ENCODE measurements around the gene MOK.

MOK gene

GRCh38 chr14:102226356-102227125 is 78.4 kb downstream of the MOK start:
- DNase-seq (ENCODE audit: extremely low read depth in 1 of 2, low read depth in 1 of 2): no peak

- no peak for DNase-seq (ENCODE audit: extremely low read depth in 1 of 2, low read depth in 1 of 2)
These were observed 79.0 kb downstream of the MOK start for GRCh38 chr14:102225936-102226335.

GRCh38 chr14:102225386-102225785 is 79.6 kb downstream of the MOK start:
- no peak for DNase-seq (ENCODE audit: extremely low read depth in 1 of 2, low read depth in 1 of 2)

GRCh38 chr14:102223682-102224081 is 81.3 kb downstream of the MOK start:
- DNase-seq (ENCODE audit: extremely low read depth in 1 of 2, low read depth in 1 of 2): no peak

- no peak for DNase-seq (ENCODE audit: extremely low read depth in 1 of 2, low read depth in 1 of 2)
These were observed 82.2 kb downstream of the MOK start for GRCh38 chr14:102222751-102223150.

- no peak for DNase-seq (ENCODE audit: extremely low read depth in 1 of 2, low read depth in 1 of 2)
These were observed 82.9 kb downstream of the MOK start for GRCh38 chr14:102222009-102222575.

GRCh38 chr14:102221026-102221425 is 83.9 kb downstream of the MOK start:
- DNase-seq (ENCODE audit: extremely low read depth in 1 of 2, low read depth in 1 of 2): no peak

GRCh38 chr14:102220031-102220430 is 84.9 kb downstream of the MOK start:
- no peak for DNase-seq (ENCODE audit: extremely low read depth in 1 of 2, low read depth in 1 of 2)

- no peak for DNase-seq (ENCODE audit: extremely low read depth in 1 of 2, low read depth in 1 of 2)
These were observed 85.6 kb downstream of the MOK start for GRCh38 chr14:102219316-102219715.

- DNase-seq (ENCODE audit: extremely low read depth in 1 of 2, low read depth in 1 of 2): no peak
These were observed 86.3 kb downstream of the MOK start for GRCh38 chr14:102218688-102219087.

- no peak for DNase-seq (ENCODE audit: extremely low read depth in 1 of 2, low read depth in 1 of 2)
These were observed 87.0 kb downstream of the MOK start for GRCh38 chr14:102217987-102218421.

GRCh38 chr14:102217399-102217798 is 87.6 kb downstream of the MOK start:
- DNase-seq (ENCODE audit: extremely low read depth in 1 of 2, low read depth in 1 of 2): no peak

GRCh38 chr14:102215576-102216250 is 89.3 kb downstream of the MOK start:
- DNase-seq (ENCODE audit: extremely low read depth in 1 of 2, low read depth in 1 of 2): no peak

GRCh38 chr14:102215071-102215470 is 89.9 kb downstream of the MOK start:
- DNase-seq (ENCODE audit: extremely low read depth in 1 of 2, low read depth in 1 of 2): no peak

- DNase-seq (ENCODE audit: extremely low read depth in 1 of 2, low read depth in 1 of 2): no peak
These were observed 90.8 kb downstream of the MOK start for GRCh38 chr14:102213984-102214658.

GRCh38 chr14:102213470-102213869 is 91.5 kb downstream of the MOK start:
- no peak for DNase-seq (ENCODE audit: extremely low read depth in 1 of 2, low read depth in 1 of 2)

- DNase-seq (ENCODE audit: extremely low read depth in 1 of 2, low read depth in 1 of 2): no peak
These were observed 92.1 kb downstream of the MOK start for GRCh38 chr14:102212845-102213244.

GRCh38 chr14:102212356-102212755 is 92.6 kb downstream of the MOK start:
- DNase-seq (ENCODE audit: extremely low read depth in 1 of 2, low read depth in 1 of 2): no peak

GRCh38 chr14:102211240-102211639 is 93.7 kb downstream of the MOK start:
- DNase-seq (ENCODE audit: extremely low read depth in 1 of 2, low read depth in 1 of 2): no peak

GRCh38 chr14:102210421-102211042 is 94.4 kb downstream of the MOK start:
- no peak for DNase-seq (ENCODE audit: extremely low read depth in 1 of 2, low read depth in 1 of 2)

Measured in stimulated activated CD8-positive, alpha-beta memory T cell treated with anti-CD3 and anti-CD28 coated beads, Interleukin-7, amount 100 ng/mL, for 48 hours (primary cell).